ENCODE data around the gene FCER1G.

DNA sequence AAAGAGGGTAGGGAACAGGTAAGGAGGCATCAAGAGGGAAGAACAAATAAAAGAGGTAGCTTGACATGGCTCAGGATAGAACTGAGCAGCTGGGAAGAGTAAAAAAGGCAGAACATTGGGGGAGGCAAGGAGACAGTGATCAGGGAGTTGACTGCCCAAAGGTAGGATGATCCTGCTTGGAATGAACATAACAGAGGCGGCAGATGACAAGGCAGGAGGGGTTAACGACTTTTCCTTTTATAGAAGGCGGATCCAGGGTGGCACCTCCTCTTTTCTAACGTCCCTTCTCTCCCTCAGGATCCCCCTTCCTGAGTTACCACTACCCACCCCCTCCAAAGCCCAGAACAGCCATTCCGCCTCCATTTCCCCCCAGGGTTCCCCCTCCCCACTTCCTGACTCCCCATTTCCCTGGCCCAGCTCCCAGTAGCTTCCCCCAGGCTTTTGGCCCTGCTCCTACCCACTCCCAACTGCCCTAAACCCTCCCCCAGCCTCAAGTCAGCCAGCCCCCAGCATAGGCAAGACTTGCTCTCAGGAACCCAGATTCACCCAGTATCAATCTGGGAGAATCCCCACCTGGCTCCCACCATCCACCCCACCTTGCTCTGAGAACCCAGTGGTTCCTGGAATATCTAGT is 15.5 kb upstream of the FCER1G start:
- no peak for TF ChIP-seq POLR2A (IDR thresholded peaks at IDR 0.05)
- TF ChIP-seq, protein P1, sequence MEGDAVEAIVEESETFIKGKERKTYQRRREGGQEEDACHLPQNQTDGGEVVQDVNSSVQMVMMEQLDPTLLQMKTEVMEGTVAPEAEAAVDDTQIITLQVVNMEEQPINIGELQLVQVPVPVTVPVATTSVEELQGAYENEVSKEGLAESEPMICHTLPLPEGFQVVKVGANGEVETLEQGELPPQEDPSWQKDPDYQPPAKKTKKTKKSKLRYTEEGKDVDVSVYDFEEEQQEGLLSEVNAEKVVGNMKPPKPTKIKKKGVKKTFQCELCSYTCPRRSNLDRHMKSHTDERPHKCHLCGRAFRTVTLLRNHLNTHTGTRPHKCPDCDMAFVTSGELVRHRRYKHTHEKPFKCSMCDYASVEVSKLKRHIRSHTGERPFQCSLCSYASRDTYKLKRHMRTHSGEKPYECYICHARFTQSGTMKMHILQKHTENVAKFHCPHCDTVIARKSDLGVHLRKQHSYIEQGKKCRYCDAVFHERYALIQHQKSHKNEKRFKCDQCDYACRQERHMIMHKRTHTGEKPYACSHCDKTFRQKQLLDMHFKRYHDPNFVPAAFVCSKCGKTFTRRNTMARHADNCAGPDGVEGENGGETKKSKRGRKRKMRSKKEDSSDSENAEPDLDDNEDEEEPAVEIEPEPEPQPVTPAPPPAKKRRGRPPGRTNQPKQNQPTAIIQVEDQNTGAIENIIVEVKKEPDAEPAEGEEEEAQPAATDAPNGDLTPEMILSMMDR (IDR thresholded peaks at IDR 0.05 in 8 of 11, conservative IDR thresholded peaks at IDR 0.05 in 3 of 11): no peak
